GM18520 (cell line): Measurements from ENCODE around the gene ACY1.

ENCODE experiments used
- ATAC-seq: cut with Tn5 transposase; IDR thresholded peaks from one replicate; pipeline ENCODE4 v1.9.1; 2021; ENCODE audit not compliant: unreplicated experiment

Gene ACY1

GRCh38 chr3:51982838-51983577, at the start of gene ACY1:
ACY1 (plus strand) TSS chr3:51983535; CDS start chr3:51984065, 530 bp downstream.
- peak; percentile 72 for ATAC-seq

GRCh38 chr3:51934139-51934850, 49.0 kb upstream of the ACY1 start:
- ATAC-seq = no peak

GRCh38 chr3:51934991-51935885, 48.1 kb upstream of the ACY1 start:
- ATAC-seq = no peak

- ATAC-seq = no peak
Measured at GRCh38 chr3:51935886-51936755, 47.2 kb upstream of the ACY1 start.

- ATAC-seq = no peak
Measured at GRCh38 chr3:51937014-51937413, 46.3 kb upstream of the ACY1 start.

- no peak for ATAC-seq
Measured at GRCh38 chr3:51937611-51938450, 45.5 kb upstream of the ACY1 start.

- ATAC-seq = no peak
Measured at GRCh38 chr3:51938780-51939425, 44.4 kb upstream of the ACY1 start.

GRCh38 chr3:51940648-51941462, 42.5 kb upstream of the ACY1 start:
- ATAC-seq = no peak

- no peak for ATAC-seq
Measured at GRCh38 chr3:51941463-51941797, 41.9 kb upstream of the ACY1 start.

GRCh38 chr3:51941798-51942602, 41.3 kb upstream of the ACY1 start, which contains the start of the genes PARP3 and RRP9:
PARP3 (plus strand) TSS chr3:51942363; CDS start chr3:51943356, 993 bp downstream.
RRP9 (minus strand) TSS chr3:51941904; CDS start chr3:51941867, 37 bp downstream.
- ATAC-seq = peak; percentile 91

- no peak for ATAC-seq
Measured at GRCh38 chr3:51942603-51943450, 40.5 kb upstream of the ACY1 start.

GRCh38 chr3:51943451-51944391, 39.6 kb upstream of the ACY1 start:
- ATAC-seq = no peak

GRCh38 chr3:51944451-51945021, 38.8 kb upstream of the ACY1 start:
- ATAC-seq = no peak

- no peak for ATAC-seq
Measured at GRCh38 chr3:51945031-51945840, 38.1 kb upstream of the ACY1 start.
